GM19452 (cell line): Measurements from ENCODE around the gene ADAM33.

Experiments used
- ATAC-seq: cut with Tn5 transposase; IDR thresholded peaks from one replicate; pipeline ENCODE4 v1.9.1; 2021; ENCODE audit not compliant: unreplicated experiment

Gene ADAM33, protein sequence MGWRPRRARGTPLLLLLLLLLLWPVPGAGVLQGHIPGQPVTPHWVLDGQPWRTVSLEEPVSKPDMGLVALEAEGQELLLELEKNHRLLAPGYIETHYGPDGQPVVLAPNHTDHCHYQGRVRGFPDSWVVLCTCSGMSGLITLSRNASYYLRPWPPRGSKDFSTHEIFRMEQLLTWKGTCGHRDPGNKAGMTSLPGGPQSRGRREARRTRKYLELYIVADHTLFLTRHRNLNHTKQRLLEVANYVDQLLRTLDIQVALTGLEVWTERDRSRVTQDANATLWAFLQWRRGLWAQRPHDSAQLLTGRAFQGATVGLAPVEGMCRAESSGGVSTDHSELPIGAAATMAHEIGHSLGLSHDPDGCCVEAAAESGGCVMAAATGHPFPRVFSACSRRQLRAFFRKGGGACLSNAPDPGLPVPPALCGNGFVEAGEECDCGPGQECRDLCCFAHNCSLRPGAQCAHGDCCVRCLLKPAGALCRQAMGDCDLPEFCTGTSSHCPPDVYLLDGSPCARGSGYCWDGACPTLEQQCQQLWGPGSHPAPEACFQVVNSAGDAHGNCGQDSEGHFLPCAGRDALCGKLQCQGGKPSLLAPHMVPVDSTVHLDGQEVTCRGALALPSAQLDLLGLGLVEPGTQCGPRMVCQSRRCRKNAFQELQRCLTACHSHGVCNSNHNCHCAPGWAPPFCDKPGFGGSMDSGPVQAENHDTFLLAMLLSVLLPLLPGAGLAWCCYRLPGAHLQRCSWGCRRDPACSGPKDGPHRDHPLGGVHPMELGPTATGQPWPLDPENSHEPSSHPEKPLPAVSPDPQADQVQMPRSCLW

DNA sequence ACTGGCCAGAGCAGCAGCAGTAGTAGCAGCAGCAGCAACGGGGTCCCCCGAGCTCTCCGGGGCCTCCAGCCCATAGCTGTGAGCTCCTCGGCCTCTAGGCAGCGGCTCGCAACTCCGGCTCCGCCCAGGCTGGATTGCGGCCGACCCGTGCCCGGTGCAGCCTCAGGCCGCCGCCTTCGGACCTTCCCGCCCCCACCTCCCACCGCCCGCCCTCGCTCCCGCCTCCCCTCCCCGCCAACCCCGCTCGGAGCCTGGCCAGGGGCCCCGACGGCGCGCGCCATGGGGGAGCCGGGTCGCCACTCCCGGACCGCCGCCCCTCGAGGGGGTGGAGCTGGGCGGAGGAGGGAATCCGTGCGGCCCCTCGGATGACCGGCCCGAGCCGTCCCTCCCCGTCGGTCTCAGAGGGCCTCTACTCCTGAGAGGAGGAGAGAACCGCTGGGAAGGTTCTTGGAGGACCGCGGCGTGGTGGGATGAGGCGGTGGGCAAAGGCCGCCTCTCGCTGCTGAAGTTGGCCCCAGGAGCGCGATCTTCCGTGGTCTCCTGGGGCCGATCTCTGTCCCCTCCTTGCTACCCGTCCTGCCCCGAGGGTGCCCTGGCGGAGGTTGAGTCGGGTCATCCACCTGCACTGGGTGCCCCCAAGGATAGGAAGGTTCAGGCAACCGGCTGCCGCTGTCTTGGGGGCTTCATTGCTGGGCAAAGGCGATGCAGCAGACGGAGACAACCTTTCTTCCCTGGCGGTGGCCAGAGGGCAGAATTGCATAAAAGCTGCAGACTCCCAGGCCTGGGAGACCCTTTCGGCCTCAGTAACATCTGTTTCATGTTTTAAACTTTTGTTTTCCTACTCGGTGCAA lies at the start of gene ADAM33:
Gene ADAM33, minus strand, starts transcription at position 80 of the 851 bp plus-strand sequence. Its CDS starts 6 bp downstream, at position 74.
- ATAC-seq = no peak

GRCh38 chr20:3730803-3731672 lies 49.2 kb upstream of the ADAM33 start:
- ATAC-seq = no peak

- no peak for ATAC-seq
Observed at GRCh38 chr20:3729811-3730540, 48.2 kb upstream of the ADAM33 start.

DNA sequence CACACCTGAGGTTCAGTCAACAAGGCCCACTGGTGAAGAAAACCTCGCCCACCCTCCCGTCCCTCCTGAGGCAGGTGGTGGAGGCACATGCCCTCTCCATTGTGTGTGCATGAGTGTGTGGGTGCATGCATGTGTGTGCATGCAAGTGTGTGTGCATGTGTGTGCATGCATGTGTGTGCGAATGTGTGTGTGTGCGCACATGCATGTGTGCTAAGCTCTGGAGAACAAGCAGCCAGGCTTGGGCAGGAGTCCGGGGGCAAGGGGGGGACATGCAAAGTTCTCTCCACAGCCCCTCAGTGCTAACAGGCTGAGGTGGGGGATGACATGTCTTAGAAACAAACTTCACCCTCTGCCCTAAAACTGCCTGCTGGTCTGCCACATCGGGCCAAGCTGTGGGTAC lies 47.6 kb upstream of the ADAM33 start:
- ATAC-seq = no peak

GRCh38 chr20:3728876-3729275 lies 47.1 kb upstream of the ADAM33 start:
- ATAC-seq = no peak

GRCh38 chr20:3728354-3728753 lies 46.5 kb upstream of the ADAM33 start:
- no peak for ATAC-seq

DNA sequence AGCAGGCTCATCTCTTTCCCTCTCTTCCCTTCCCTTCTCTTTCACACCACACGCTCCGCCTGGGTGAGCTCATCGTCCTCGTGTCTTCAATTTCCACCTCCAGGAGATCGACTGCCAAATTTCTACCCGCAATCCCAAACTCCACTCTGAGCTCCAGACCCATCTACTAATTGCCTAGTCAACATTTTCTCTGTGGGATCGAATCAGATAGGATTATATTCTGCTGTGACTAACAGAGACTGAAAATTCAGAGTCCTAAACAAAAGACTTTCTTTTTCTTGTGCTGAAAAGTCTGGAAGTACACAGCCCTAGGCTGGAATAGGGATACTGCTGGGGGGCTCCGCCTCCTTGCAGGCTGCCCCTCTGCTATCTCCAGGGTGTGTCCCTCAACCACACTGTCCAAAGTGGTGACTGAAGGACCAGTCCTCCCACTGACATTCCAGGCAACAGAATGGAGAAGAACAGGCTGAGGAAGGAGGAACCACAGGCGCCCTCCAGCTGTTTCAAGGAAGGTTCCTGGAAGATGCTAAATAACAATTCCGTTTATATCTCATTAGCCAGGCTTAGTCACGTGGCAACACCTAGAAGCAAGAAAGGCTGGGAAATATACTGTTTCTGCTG lies 45.7 kb upstream of the ADAM33 start:
- ATAC-seq = no peak

DNA sequence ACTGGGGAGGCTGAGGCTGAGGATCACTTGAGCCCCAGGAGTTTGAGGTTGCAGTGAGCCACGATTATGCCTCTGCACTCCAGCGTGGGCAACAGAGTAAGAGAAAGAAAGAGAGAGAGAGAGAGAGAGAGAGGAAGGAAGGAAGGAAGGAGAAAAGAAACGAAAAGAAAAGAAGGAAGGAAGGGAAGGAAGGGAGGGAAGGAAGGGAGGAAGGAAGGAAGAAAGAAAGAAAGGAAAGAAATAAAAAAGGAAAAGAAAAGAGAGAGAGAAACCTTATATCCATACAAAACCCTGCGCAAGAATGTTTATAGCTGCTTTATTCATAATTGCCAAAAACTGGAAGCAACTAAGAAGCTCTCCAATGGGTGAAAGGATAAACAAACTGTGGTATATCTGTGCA lies 42.5 kb upstream of the ADAM33 start:
- ATAC-seq = no peak

- no peak for ATAC-seq
Observed at GRCh38 chr20:3723284-3723683, 41.5 kb upstream of the ADAM33 start.

- no peak for ATAC-seq
Observed at GRCh38 chr20:3721912-3722311, 40.1 kb upstream of the ADAM33 start.

DNA sequence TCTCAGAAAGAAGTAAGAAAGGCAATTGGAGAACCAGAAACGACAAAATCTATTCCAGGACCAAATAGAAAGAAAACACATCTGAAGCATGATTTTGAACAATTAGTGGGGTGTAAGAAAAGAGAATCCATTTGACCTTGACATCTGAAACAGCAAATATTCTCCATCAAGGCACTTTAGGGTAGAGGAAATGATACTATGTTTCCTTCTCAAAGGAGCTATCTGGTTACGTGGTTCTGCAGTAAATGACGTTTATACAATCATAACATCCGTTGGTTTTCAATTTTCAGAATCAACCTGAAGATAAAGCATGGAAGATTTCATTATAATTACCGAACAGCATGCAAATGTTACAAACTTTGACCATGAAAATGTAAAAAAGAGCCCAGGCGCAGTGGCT lies 38.8 kb upstream of the ADAM33 start:
- no peak for ATAC-seq

GRCh38 chr20:3720068-3720467 lies 38.3 kb upstream of the ADAM33 start:
- no peak for ATAC-seq

DNA sequence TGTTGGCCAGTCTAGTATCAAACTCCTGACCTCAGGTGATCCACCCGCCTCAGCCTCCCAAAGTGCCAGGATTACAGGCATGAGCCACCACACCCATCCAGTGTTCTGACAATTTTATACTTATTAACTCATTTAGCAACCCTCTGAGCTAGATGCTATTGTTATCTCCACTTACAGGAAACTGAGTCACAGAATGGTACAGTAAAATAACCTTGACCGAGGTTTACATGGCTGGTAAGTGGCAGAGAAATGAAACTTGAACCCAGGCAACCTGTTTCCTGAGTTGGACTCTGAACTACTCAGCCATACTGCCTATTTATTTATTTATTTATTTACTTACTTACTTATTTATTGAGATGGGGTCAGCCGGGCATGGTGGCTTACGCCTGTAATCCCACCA lies 37.2 kb upstream of the ADAM33 start:
- no peak for ATAC-seq

DNA sequence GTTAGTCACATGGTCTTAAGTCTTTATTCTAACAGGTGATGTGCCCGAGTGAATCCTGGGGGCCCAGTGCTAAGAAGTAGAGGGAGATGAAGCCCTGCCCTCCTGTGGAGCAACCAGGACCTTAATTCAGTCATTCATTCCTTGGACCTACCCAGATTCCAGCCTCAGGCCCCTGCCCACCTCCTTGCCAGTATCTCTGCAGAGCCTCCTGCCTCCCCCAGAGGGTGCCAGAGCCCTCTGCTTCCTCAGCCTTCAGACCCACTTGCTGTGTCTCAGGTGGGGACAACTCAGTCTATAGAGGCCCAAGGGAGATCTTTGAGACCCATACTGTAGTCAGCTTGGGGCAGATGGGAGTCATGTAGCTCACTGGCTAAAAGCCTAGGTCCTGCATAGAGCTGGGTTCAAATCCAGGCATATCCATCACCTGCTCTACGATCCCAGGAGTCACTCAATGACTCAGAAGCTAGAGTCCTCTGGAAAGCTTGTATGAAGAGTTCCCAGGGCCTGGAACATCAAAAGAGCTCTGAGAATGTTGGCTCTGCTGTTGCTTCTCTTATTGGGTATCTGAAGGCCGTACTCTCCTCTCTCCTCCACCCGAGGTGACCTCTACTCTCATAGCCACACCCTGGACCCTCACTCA lies 34.5 kb upstream of the ADAM33 start:
- no peak for ATAC-seq

- ATAC-seq = no peak
Observed at GRCh38 chr20:3714092-3714491, 32.3 kb upstream of the ADAM33 start.

DNA sequence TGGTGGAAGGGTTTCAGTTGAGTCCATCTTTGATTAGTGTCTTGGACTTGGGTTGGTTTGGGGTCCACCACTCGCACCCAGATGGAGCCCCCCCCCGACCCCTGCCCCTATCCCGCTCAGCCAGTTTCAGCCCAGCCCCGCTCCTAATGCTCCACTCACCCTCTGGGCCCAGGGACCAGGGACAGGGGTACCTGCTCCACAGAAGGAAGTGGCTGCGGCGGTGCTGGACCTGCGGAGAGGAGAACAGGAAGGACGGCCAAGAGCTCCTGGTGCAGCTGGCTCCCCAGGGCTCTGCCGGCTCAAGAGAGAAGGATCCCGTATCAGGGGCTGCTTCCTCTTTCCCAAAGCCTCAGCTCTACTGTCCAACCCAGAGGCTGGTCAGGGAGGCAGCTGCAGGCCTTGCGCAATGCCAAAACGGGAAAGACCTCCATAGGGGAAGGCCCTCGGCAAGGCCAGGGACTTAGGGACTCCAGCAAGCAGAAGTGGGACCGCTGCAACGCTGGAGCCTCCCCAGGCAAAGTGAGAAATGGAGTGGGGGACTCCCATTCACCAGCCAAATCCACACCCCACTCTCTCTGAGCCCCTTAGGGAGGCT lies 30.6 kb upstream of the ADAM33 start, which contains the start of gene SIGLEC1:
Gene SIGLEC1, minus strand, starts transcription at position 322 of the 595 bp plus-strand sequence. CDS start 5,472 bp downstream, outside the sequence.
- no peak for ATAC-seq

DNA sequence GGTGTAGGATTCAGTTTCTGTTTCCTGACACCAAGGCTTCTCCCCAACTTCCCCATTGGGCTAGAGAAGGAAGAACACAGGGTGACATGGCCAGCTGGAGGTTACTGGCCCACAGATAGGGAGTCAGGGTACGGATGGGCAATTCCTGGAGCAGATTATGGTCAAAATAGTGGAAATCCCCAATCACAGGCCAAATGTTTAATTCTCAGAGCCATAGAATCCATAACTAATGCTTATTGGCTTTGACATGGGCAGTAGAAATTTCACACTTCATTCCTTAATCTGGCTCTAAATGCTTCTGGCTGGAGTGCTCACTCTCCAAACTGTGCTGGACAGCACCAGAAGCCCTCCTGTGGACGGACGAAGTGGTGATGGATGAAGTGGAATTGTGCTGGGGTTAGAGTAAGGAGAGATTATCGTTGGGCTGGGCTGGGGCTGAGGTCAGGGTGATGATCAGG lies 29.7 kb upstream of the ADAM33 start:
- no peak for ATAC-seq
